Activated naive CD8-positive, alpha-beta T cell treated with anti-CD3 and anti-CD28 coated beads, Interleukin-2, amount 50 U/mL, for 16 hours (primary cell): ENCODE data around the gene CD6.
A peak's percentile ranks its signal among the peaks of the same experiment; 100 is the strongest.
"Not testable (repeated sequence)": the region's sequence is repeated elsewhere in the genome, so short reads cannot be mapped to it uniquely, and the experiment has no call there.

Source experiments
- DNase-seq: peaks from one replicate; pipeline ENCODE4 v3.0.0-alpha.2; 2020; ENCODE audit warnings: low read depth, low spot score

CD6 gene

DNA sequence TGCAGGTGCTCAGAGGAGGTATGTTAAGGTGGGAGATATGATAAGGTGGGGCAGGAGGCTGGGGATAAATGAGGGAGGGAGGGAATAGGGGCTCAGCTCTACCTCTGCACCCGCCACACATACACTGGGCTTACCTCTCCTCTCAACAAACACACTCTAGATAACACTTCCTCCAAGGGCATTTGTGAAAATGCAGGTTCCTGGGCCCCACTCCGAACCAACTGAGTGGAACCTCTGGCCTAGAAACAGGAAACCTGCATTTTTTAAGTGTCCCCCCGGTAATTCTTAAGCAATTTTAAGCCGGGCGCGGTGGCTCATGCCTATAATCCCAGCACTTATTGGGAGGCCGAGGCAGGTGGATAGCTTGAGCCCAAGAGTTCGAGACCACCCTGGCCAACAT lies 84.3 kb downstream of the CD6 start:
- DNase-seq, result no peak

- no peak for DNase-seq
These were observed 85.1 kb downstream of the CD6 start for GRCh38 chr11:61056571-61056970.

DNA sequence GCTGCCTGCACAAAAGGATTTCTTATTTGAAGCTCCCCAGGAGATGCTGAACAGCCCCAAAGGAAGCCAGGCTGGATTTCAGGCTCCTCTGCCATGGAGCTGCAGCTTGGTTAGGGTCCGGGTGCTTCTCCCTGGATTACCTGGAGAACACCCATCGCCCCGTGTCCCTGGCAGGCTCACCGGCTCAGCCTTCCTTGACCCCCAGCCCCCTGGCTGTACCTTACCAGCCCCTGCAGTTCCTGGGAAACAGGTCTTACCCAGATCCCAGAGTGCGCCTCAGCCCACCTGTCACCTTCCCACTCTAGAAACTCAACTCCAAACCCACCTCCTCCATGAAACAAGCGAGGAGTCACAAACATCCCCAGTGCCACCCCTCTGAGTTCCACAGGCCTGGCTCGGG lies 85.5 kb downstream of the CD6 start:
- DNase-seq, result no peak

- DNase-seq, result no peak
These were observed 86.1 kb downstream of the CD6 start for GRCh38 chr11:61057615-61058014.

DNA sequence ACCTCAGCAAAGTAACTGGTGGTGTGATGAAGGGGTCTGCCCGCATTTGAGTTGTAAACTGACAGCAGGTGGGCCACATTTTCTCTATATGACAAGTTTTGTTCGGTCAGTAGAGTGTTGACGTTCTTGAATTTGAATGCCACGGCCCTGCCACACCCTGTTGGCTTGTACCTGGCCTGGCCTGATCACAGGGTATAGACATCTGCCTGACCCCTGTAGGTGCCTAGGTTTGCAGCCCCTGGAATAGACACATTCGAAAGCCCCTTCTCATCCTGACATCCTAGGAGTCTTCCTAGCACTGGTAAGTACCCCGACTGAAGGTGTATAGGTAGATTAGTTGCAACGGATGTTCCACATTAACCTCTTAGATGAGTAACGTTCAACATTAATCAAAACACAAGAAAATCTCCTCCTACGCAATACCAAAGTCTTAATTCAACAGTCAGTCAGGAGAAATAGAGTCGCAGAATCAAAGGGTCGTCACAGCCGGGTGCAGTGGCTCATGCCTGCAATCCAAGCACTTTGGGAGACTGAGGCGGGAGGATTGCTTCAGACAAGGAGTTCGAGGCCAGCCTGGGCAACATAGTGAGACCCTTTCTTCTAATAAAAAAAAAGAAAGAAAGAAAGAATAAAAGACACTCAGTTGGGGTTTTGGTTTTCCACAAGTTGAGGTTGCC lies 87.2 kb downstream of the CD6 start:
- no peak for DNase-seq

DNA sequence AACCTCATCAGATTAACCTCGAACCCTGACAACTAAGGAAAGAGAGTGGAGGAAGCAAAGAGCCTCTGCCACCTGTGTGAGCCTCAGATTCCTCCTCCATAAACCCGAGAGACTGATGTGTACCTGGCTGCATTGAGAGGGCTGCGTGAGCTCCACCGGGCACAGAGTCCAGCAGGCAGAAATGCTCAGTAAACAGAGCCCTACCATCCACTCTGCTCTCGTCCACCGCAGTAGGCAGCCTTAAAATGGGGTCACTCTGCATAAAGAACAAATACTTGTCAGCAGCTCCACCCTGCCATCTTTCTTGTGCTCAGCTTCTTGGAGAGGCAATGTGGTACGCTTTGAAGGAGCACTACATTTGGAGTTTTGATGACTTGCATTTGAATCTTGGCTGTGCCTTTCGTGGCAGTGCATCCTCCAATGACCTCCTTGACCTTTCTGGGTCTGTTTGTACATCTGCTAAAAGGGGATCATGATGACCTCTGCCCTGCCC lies 87.8 kb downstream of the CD6 start:
- no peak for DNase-seq

GRCh38 chr11:61061081-61061826 lies 89.8 kb downstream of the CD6 start:
- peak; percentile 88 for DNase-seq

- DNase-seq, result no peak
These were observed 90.9 kb downstream of the CD6 start for GRCh38 chr11:61062181-61062930.

- DNase-seq, result not testable (repeated sequence)
These were observed 93.8 kb downstream of the CD6 start for GRCh38 chr11:61065236-61065635.

- no peak for DNase-seq
These were observed 94.6 kb downstream of the CD6 start for GRCh38 chr11:61065955-61066638.

DNA sequence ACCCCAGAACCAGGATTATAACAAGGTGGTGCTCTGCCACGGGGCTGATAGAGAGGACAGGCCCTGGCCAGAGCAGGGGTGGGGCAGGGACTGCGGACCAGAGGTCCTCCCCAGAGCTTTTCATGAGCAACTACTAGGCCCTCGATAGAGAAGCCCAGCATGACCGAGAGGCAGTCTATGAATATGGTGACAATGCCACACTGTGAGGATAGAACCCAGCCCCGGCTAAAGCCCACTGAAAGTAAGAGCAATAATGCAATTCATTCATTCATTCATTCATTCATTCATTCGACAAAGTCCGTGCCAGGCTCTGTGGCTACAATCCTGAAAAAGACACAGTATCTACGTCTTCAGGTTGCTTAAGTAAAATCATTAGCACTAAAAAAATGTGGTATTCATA lies 95.2 kb downstream of the CD6 start:
- no peak for DNase-seq

- DNase-seq, result no peak
These were observed 96.4 kb downstream of the CD6 start for GRCh38 chr11:61067782-61068446.

- DNase-seq, result no peak
These were observed 97.1 kb downstream of the CD6 start for GRCh38 chr11:61068581-61068980.

DNA sequence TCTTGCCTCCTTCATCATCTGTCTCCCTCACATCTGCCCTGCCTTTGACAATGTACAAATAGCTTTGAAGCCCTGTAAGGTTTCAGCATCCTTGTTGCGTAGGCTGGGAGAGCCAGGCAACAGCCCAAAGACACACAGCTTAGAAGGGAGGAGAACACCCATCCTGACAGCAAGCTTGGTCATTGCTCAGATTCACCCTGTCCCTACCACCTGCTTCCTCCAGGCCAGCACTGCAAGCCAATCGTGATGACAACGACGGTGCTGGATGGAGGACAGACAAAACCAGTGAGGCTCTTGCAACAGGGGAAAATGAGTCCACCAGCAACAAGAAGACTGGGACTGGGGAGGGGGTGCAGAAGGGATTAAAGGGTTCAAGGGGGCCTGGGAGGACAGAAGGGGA lies 97.9 kb downstream of the CD6 start:
- DNase-seq, result no peak
